HepG2 (cell line): ENCODE data around the gene FAT2. TPM values are rescaled to one million over a fixed set of nuclear protein-coding genes. Genes with fewer than 3 reads are reported as not detected.
A peak's percentile ranks its signal among the peaks of the same experiment; 100 is the strongest.

ENCODE experiments used
- ATAC-seq: fragments of 200-7000 bp; cut with Tn5 transposase; 3 replicates; pipeline ENCODE4 v1.9.1; 2020; ENCODE audit warnings: mild to moderate bottlenecking, moderate library complexity
- BruUV-seq: library from RNA; stranded (reverse); fragments of 400-500 nt; replicated peaks from 2 replicates; lab custom pipeline; 2021; lab: Mats Ljungman, UMichigan
- CTCF ChIA-PET: fragments of 300-600 bp; formaldehyde crosslinking; extraction: SDS; loops from one replicate; lab custom pipeline; 2021; ENCODE audit warnings: low total read pairs, inconsistent platforms, low intra/inter-chr PET ratio; lab: Yijun Ruan, JAX
- POLR2A ChIA-PET: fragments of 350-600 bp; sonication (Branson Sonifier 250); formaldehyde crosslinking; loops from one replicate; lab custom pipeline; 2020; ENCODE audit warnings: antibody characterized with exemption, inconsistent platforms; lab: Yijun Ruan, JAX
- DNase-seq: peaks from one replicate; pipeline ENCODE4 v3.0.0-alpha.2; 2015; ENCODE audit warnings: low spot score
- FAIRE-seq: peaks from 3 replicates; lab custom pipeline; 2011; peaks lifted over from hg19 to GRCh38; lab: Jason Lieb, UNC
- H2AFZ ChIP-seq: one replicate; pipeline ENCODE4 v1.6.1; 2011; ENCODE audit warnings: low read length, inconsistent platforms
- H3K27ac ChIP-seq: fragments of 300-600 bp; 3 replicates; pipeline ENCODE4 v1.8.0; 2011; ENCODE audit warnings: mixed run types, mild to moderate bottlenecking, mixed read lengths, low read length, inconsistent platforms; ENCODE audit not compliant: insufficient read depth; ENCODE audit errors: extremely low read length
- H3K27me3 ChIP-seq, 2 experiments: fragments of 200-600 bp in 1 of 2; 2 replicates in 1 of 2; 3 replicates in 1 of 2; pipeline versions ENCODE4 v1.6.0 to v1.8.0; 2011; ENCODE audit warnings: low read length in 2 of 2, mild to moderate bottlenecking in 2 of 2, moderate library complexity in 2 of 2, inconsistent platforms in 1 of 2; ENCODE audit not compliant: insufficient read depth in 2 of 2, control insufficient read depth in 1 of 2
- H3K36me3 ChIP-seq, 2 experiments: fragments of 200-600 bp in 1 of 2; replicated peaks in 1 of 2; 2 replicates in 1 of 2; 3 replicates in 1 of 2; pipeline versions ENCODE4 v1.5.1 to v1.8.0; 2011; ENCODE audit warnings: low read length in 2 of 2, inconsistent platforms in 1 of 2; ENCODE audit not compliant: insufficient read depth in 2 of 2, control insufficient read depth in 1 of 2
- H3K4me1 ChIP-seq: 2 replicates; pipeline ENCODE4 v1.5.1; 2012; ENCODE audit warnings: low read length, inconsistent platforms; ENCODE audit not compliant: insufficient read depth
- H3K4me2 ChIP-seq: 2 replicates; pipeline ENCODE4 v1.6.0; 2011; ENCODE audit warnings: low read depth, low read length, inconsistent platforms
- H3K4me3 ChIP-seq, 3 experiments: fragments of 200-600 bp in 1 of 3; sonication (generic), shearing (Covaris generic) in 1 of 3; replicated peaks in 1 of 3; 2 replicates each; pipeline ENCODE4 v1.5.1; 2011 to 2016; ENCODE audit warnings: low read length in 3 of 3, inconsistent platforms in 2 of 3, low read depth in 2 of 3, mild to moderate bottlenecking in 2 of 3, control low read depth in 1 of 3, mixed read lengths in 1 of 3; ENCODE audit not compliant: insufficient read depth in 1 of 3
- H3K79me2 ChIP-seq: one replicate; pipeline ENCODE4 v1.6.1; 2011; ENCODE audit warnings: low read length, inconsistent platforms; ENCODE audit not compliant: insufficient read depth
- H3K9ac ChIP-seq: 2 replicates; pipeline ENCODE4 v1.6.0; 2011; ENCODE audit warnings: mild to moderate bottlenecking, low read depth, low read length, inconsistent platforms; ENCODE audit not compliant: insufficient read depth
- H3K9me3 ChIP-seq: 2 replicates; pipeline ENCODE4 v1.5.1; 2012; ENCODE audit warnings: mild to moderate bottlenecking, low read length
- H4K20me1 ChIP-seq: 2 replicates; pipeline ENCODE4 v1.6.0; 2011; ENCODE audit warnings: inconsistent platforms, mild to moderate bottlenecking, low read length, moderate library complexity; ENCODE audit not compliant: insufficient read depth
- HDAC6 ChIP-seq: fragments of 200-600 bp; sonication (generic); IDR thresholded peaks from 2 replicates; pipeline ENCODE4 v1.7.0; 2017; ENCODE audit warnings: mild to moderate bottlenecking, antibody characterized with exemption, low read length, low read depth
- IKZF1 ChIP-seq: fragments of 450-650 bp; IDR thresholded peaks from 2 replicates; pipeline ENCODE4 v1.7.1; 2016
- KAT8 ChIP-seq: IDR thresholded peaks from 2 replicates; pipeline ENCODE4 v1.6.1; 2016; ENCODE audit warnings: missing genetic modification reagents, missing compliant biosample characterization
- NR0B2 ChIP-seq: sonication (generic); formaldehyde crosslinking; IDR thresholded peaks from 2 replicates; pipeline ENCODE4 v1.4.0; 2020; ENCODE audit warnings: mild to moderate bottlenecking, missing genetic modification reagents
- ZNF142 ChIP-seq: sonication (generic); formaldehyde crosslinking; IDR thresholded peaks from 2 replicates; pipeline ENCODE4 v1.4.0; 2020; ENCODE audit warnings: missing genetic modification reagents
- ZNF629 ChIP-seq: sonication (generic); formaldehyde crosslinking; conservative IDR thresholded peaks from 2 replicates; pipeline ENCODE4 v1.5.0; 2020; ENCODE audit warnings: missing genetic modification reagents
- ZNF768 ChIP-seq: sonication (generic); formaldehyde crosslinking; IDR thresholded peaks from 2 replicates; pipeline ENCODE4 v1.4.0; 2020; ENCODE audit warnings: missing genetic modification reagents
- ZNF83 ChIP-seq: sonication (generic); formaldehyde crosslinking; IDR thresholded peaks from 2 replicates; pipeline ENCODE4 v1.4.0; 2020; ENCODE audit warnings: missing genetic modification reagents, mild to moderate bottlenecking, borderline replicate concordance
- WGBS: methylation state at CpG from one replicate; pipeline ENCODE4 v1.1.6; 2017; ENCODE audit warnings: low lambda C conversion rate; 5-methylcytosine and 5-hydroxymethylcytosine counted together
- in situ Hi-C: cut with HindIII; loops from 2 replicates; pipeline ENCODE4 v1.10.0; 2017; ENCODE audit warnings: low pct_unique_long_range_greater_than_20kb; ENCODE audit not compliant: extremely low pct_ligation_motif_present
- intact Hi-C: fragments of 100-400 bp; cut with micrococcal nuclease; formaldehyde crosslinking; loops from one replicate; pipeline ENCODE4 v1.10.0; 2022; ENCODE audit not compliant: unreplicated experiment
- polyA plus RNA-seq, 8 experiments: library from polyadenylated mRNA; depleted of rRNA in 3 of 8; stranded (reverse) in 7 of 8; unstranded in 1 of 8; fragments of >200 nt; fragmentation: Illumina TruSeq in 4 of 8; extraction: Trizol in 4 of 8; gene quantifications; 2 replicates each; pipeline versions ENCODE4 v1.2.1 to v1.2.3, GENCODE V29; 2011 to 2016; ENCODE audit warnings: low read depth in 4 of 8, missing spikeins in 1 of 8, mixed read lengths in 1 of 8; ENCODE audit not compliant: insufficient read depth in 1 of 8
- total RNA-seq, 5 experiments: library from RNA; depleted of rRNA; stranded (reverse); fragments of >200 nt; fragmentation: Illumina TruSeq; extraction: Trizol; gene quantifications; 2 replicates each; pipeline ENCODE4 v1.2.3, GENCODE V29; 2016; ENCODE audit warnings: low read depth in 1 of 5

FAT2 gene
- total and polyA plus RNA-seq, 2 of the 13 experiments (the other 11 are each of a cell fraction or from before 2014, with no cell fraction given): not detected

- H3K27ac ChIP-seq: no peak overlapping the region
Observed at GRCh38 chr5:151572657-151573368, 18.3 kb downstream of the FAT2 start.

More at GRCh38 chr5:151572657-151573368, 18.3 kb downstream of the FAT2 start:
- peaks cover 0 to 36% of the 10 kb centered on the region in 2 experiments; a peak in 4 of 5 replicates for H3K27me3 ChIP-seq
- H3K4me3 ChIP-seq: no peak overlapping the region
- H3K79me2 ChIP-seq: no peaks in the 10 kb centered on the region
- WGBS: 47% methylated on average over 4 of the region's 8 CpGs
- H3K36me3 ChIP-seq: no peaks in the 10 kb centered on the region
- H3K4me1 ChIP-seq: no peaks in the 10 kb centered on the region
- no TSS peak for BruUV-seq
- ChIA-PET POLR2A (no interaction called here), CTCF (no interaction called here)
- H2AFZ ChIP-seq: no peak overlapping the region
- FAIRE-seq: no peak
- no peak for TF ChIP-seq NR0B2 (CRISPR knock-in tag)
- no peak for TF ChIP-seq KAT8
- TF ChIP-seq ZNF142 (CRISPR knock-in tag): no peak
- TF ChIP-seq IKZF1: no peak
- no peak for TF ChIP-seq ZNF629 (CRISPR knock-in tag)
- TF ChIP-seq ZNF768 (CRISPR knock-in tag): peak; percentile 43; the same call in 1 of the 2 replicates
- no peak for TF ChIP-seq ZNF83 (CRISPR knock-in tag)
- no peak for TF ChIP-seq HDAC6
- no peak overlapping the region for H3K9ac ChIP-seq
- in situ Hi-C loops: no loop called here
- intact Hi-C loops: no loop called here
- H3K9me3 ChIP-seq: no peaks in the 10 kb centered on the region
- no peak for ATAC-seq
- no peak overlapping the region for H3K4me2 ChIP-seq
- no peaks in the 10 kb centered on the region for H4K20me1 ChIP-seq
- DNase-seq: no peak
